ENCODE data around the gene CD55.
A peak's percentile ranks its signal among the peaks of the same experiment; 100 is the strongest.
"Not testable (repeated sequence)": the region's sequence is repeated elsewhere in the genome, so short reads cannot be mapped to it uniquely, and the experiment has no call there.

Gene CD55

DNA sequence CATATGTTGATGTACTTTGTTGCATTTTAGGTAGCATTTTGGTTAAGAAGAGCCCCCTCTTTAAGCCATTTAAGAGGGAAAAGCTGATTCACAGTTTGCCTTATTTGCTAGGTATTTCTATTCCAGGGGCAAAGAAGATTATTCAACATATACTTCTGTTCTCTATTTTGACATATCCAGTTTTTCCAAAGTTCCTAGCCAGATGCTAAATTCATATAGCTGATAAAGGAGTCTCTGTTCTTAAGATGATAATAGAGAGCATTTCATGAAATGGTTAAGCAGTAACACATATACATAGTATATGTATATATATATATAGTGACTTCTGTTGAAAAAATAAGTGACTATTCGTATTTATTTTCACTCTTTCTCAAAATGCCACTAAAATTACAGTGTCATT lies 15.5 kb upstream of the CD55 start:
- no peak for DNase-seq (ENCODE audit: low read depth)

DNA sequence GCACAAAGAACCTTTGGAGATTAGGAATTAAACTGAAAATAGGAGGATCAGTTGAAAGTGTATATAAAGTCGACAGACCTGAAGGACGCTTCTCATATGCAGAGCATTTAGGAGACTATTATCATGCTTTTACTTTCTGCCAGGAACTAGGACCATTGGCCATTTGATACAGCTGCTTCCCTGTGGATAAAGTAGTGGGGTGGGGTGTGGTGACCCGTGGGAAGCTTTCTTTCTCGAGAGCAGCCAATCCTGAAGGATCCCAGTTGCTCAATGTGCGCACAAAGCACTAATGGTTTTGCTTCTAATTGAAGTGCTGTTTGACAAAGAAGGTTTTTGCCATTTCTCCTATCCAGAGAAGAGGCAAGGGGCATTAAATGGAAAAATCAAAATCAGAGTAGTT lies 14.9 kb upstream of the CD55 start:
- no peak for DNase-seq (ENCODE audit: low read depth)

DNA sequence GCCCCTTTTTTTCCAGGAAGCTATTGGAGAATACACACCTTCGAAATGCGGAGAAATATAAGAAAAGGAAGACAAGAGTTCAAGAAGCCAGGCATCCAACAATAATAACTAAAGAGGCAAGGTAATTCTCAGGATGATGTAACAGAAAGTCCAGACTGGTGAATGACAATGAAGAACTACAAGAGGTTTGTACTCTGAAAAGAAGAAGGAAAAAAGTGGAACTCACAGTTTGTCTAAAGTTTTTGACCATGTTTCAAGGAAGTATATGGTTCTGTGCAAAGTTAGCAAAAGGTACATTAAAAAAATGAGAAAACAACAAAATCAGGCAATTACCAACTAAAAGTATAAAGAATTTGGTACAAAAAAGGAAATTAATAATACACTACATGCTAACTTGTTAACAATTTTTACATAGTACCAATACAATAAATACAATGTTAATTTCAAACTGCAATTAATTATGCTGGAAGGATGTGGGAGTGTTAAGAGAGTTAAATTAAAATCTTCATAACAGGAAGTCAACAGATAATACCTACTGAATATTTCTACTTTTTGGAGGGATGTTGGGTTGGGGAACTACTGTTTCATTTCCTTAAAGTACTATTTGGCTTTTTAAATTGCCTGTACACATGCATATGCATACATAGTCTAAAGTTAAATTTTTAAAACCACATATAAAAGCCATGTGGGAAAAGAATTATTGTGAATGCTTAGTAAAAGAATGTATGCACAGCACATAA lies 12.9 kb upstream of the CD55 start:
- DNase-seq (ENCODE audit: low read depth): peak; percentile 14

DNA sequence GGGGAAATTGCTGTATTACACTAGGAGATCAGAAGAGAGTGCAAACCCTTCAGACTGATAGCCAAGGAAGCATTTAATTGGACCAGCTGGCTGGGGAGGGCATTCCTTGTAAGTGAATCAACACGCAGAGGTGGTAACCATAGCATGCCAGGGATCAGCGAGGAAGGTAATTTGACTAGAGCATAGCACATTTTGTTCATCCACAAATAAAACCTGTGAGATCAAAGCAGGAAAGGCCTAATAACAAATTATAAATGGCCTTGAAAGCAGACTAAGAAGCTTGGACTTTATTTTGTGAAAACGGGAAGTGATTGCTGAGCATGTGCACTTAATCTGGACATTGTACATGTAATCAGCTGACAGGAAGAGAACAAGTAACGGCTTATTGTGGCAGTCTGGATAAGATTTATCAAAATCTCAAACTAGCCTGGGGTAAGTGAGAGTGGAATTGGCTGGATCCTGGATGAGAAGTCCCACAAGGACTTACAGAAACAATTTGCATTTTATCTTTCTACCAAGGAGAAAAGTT lies 11.7 kb upstream of the CD55 start:
- DNase-seq (ENCODE audit: low read depth): peak; percentile 97

- no peak for DNase-seq (ENCODE audit: low read depth)
These were observed 9.4 kb upstream of the CD55 start for GRCh38 chr1:207311888-207312603.

DNA sequence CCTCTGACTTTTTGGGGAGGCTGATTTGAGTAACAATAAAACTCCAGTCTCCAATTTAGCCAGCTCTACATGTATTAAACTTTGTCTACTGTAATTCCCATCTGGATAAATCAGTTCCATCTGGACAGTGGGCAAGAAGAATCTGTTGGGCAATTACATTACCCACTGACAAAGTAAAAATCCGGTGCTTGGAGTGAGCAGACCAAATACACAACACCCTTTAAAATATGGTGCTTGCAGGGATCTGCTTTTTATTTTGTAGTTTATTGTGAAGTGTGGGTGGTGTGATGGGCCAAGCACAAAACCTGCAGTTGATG lies 8.9 kb upstream of the CD55 start:
- DNase-seq (ENCODE audit: low read depth): no peak

- DNase-seq (ENCODE audit: low read depth): peak; percentile 31
These were observed 8.3 kb upstream of the CD55 start for GRCh38 chr1:207313131-207313530.

- DNase-seq (ENCODE audit: low read depth): peak; percentile 61
These were observed 6.7 kb upstream of the CD55 start for GRCh38 chr1:207314816-207315215.

- DNase-seq (ENCODE audit: low read depth): no peak
These were observed 6.0 kb upstream of the CD55 start for GRCh38 chr1:207315435-207315834.

- no peak for DNase-seq (ENCODE audit: low read depth)
These were observed 5.3 kb upstream of the CD55 start for GRCh38 chr1:207316141-207316540.

DNA sequence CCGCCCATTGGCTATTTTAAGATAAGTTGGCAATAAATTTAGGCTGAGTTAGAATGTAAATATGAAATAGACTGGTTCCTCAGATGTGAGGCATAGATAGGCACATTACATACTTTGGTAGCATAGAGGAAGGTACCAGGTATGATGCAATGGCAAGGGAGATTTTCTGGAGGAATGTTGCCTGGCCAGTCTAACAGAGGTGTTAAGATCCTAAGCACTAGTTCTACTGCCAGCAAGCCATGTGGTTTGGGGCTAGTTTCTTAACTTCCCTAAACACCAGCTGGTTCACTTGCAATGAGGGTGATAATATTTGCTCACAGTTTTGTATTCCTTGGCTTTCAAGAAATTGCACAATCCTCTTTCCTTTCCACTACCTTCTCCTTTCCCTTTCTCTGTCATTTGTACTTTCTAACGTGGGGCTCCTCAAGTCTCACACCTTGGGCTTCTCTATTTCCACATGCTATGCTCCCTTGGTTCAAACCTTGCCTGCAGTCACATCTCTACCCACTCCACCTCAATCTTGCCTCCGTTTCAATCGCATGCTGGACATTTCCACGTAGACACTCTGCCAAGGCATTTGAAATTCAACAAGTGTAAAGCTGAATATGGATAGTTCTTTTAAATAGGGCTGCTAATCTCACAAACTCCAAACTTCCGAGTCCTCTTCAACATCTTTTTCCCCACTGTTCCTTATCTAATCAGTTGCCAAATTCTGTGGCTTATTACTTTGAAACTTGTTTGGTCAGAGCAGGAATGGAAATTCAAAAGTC lies 4.7 kb upstream of the CD55 start:
- DNase-seq (ENCODE audit: low read depth): peak; percentile 58

GRCh38 chr1:207317561-207317960 lies 3.9 kb upstream of the CD55 start:
- DNase-seq (ENCODE audit: low read depth): no peak

DNA sequence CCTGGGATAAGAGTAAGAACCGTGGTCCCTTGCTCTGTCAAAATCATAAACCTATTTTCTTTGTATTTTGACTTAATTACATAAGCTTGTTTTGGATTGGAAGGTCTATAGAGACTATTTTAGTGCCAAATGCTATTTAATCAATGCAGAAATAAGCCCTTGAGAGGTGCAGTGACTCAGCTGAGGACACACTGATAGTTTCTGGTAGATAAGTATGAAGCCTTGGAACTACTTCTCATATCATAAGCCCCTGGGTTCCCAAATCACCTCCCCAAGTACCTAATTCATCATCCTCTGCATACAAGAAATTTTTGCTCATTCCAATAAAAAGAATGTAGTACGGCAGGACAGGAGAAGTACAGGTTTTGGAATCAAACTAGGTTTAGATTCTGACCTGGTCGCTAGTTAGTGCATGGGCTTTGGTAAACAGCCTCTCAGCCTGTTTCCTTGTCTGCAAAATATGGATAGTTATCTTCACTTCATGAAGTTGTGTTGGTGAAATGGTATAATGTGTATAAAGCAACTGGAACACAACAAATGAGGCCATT lies 3.3 kb upstream of the CD55 start:
- no peak for DNase-seq (ENCODE audit: low read depth)

DNA sequence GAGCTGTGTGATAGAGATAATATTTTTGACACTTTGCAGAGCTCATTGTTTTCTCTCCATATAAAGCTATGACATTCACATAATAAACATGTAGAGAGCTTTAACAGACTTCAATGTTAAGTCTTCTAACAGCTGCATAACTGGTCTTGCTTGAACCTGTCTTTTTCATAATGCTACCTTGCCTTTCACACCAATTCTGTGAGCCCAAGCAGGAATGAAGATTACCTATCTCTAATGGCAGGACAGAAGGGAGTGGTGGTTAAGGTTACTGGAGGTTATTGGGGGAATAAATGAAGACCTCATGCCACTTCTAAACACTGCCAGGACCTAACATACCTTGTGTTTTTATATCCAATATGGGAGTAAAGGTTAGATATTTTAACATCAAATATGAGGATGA lies 2.3 kb upstream of the CD55 start:
- no peak for DNase-seq (ENCODE audit: low read depth)

- not testable (repeated sequence) for DNase-seq (ENCODE audit: low read depth)
These were observed 1.4 kb upstream of the CD55 start for GRCh38 chr1:207320105-207320504.

GRCh38 chr1:207321790-207322645 lies 540 bp downstream of the CD55 start:
- DNase-seq (ENCODE audit: low read depth): no peak

GRCh38 chr1:207323425-207324225 lies 2.1 kb downstream of the CD55 start:
- DNase-seq (ENCODE audit: low read depth): no peak

DNA sequence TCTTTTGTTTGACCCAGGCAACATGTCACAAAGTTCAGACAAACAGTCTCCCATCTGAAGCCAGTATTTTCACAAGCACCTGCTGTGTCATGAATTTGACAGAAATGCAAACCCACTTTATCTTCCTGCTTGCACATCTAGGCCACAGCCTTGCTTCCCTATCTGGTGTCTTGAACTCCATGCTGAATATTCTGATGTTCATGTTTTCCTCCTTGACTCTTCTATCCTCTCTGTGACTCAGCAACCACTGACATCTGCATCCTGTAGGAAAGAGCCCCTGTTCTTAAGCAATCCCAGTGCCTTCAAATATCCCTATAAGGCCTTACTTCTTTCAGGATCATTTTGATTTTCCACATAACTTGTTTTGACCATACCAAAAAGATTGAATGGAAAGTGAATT lies 6.5 kb downstream of the CD55 start:
- peak; percentile 82 for DNase-seq (ENCODE audit: low read depth)

DNA sequence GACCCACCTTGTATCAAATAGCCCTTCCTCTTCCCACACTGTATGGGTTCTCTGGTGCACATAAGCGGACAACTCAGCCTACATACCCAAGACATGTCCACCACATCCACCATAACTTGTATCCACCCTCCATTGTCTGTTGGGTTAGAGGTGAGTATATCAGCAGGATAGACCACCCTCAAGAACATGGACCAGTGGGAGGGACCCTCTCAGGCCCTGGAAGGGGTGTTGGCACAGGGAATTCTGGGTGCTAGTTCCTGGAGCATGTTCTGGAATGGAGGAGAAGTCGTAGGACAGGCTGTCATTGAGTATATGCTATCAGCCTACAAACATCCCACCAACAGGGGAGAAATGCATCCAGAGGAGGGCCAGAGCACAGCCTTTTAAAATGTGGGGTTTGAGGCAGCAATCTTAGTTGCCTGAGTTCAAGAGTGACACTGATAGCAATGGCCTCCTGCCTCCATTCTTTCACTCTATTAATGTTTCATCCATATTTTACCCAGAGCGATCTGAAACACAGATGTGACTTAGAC lies 7.5 kb downstream of the CD55 start:
- DNase-seq (ENCODE audit: low read depth): no peak

GRCh38 chr1:207329469-207329868 lies 8.0 kb downstream of the CD55 start:
- DNase-seq (ENCODE audit: low read depth): no peak

All from iris pigment epithelial cell (primary cell).